Pericardium fibroblast (primary cell): ENCODE data around the gene ETNPPL. TPM values are rescaled to one million over a fixed set of nuclear protein-coding genes. Genes with fewer than 3 reads are reported as not detected.

Source experiments
- total RNA-seq: library from RNA; depleted of rRNA; stranded (reverse); fragments of >200 nt; gene quantifications from 2 replicates; pipeline ENCODE4 v1.2.3, GENCODE V29; 2015

The ETNPPL gene
- not detected in 2 replicates for total RNA-seq

DNA sequence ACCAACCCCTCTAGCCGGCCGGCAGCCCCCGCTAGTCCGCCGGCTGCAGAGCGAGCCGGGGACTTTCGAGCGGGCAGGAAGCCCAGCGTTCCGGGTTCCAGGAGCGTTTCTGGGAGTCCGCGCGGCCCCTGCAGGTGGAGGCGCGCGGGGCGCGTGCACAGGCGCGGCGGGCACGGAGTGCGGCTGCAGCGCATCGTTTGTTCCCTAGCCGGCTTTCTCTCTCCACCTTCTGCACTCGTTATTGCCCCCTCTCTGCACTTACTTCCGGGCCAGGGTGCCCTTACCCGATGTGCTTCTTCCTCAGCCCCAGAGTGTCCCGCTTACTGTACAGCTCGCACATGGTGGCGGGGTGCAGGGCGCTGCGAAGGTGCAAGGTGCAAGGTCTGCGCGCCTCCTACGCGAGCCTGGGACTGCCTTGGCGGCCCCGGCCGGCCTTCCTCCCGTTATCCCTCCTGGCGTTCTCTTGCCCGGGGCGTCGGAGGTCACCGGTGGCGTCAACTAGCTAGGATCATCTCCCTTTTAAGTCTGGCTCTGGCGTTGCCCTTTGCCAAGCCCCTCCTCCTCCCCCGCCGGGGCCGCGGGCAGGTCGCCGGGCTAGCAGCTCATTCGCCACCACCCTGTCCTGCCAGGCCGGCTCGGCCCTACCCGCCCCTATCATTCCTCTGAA is at the start of gene ETNPPL:
TSS of gene ETNPPL (minus strand) at position 495 of the 667 bp plus-strand sequence. CDS start at position 340, 155 bp downstream.

Other genes with a start within 250 kb of the ETNPPL start
- gene RPL34, start 142.5 kb downstream of the ETNPPL start, total RNA-seq: 1,195 and 1,635 TPM in 2 replicates
- 234 and 339 TPM in 2 replicates for gene OSTC, start 112.5 kb downstream of the ETNPPL start, total RNA-seq